ENCODE results near the gene ELOVL2.

DNA sequence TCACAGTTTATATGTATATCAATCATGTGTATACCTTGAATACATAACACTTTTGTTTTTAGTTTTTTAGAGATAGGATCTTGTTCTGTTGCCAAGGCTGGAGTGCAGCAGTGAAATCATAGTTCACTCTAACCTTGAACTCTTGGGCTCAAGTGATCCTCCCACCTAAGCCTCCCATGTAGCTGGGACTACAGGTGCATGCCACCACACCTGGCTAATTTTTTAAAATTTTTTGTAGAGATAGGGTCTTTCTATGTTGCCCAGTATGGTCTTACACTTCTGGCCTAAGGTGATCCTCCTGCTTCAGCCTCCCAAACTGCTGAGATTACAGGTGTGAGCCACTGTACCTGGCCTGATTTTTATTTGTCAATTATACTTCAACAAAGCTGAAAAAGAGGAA is 87.3 kb downstream of the ELOVL2 start:
- TF ChIP-seq, protein P1, sequence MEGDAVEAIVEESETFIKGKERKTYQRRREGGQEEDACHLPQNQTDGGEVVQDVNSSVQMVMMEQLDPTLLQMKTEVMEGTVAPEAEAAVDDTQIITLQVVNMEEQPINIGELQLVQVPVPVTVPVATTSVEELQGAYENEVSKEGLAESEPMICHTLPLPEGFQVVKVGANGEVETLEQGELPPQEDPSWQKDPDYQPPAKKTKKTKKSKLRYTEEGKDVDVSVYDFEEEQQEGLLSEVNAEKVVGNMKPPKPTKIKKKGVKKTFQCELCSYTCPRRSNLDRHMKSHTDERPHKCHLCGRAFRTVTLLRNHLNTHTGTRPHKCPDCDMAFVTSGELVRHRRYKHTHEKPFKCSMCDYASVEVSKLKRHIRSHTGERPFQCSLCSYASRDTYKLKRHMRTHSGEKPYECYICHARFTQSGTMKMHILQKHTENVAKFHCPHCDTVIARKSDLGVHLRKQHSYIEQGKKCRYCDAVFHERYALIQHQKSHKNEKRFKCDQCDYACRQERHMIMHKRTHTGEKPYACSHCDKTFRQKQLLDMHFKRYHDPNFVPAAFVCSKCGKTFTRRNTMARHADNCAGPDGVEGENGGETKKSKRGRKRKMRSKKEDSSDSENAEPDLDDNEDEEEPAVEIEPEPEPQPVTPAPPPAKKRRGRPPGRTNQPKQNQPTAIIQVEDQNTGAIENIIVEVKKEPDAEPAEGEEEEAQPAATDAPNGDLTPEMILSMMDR (conservative IDR thresholded peaks at IDR 0.05 in 1 of 2, IDR thresholded peaks at IDR 0.05 in 1 of 2; ENCODE audit: extremely low read depth in 1 of 2, insufficient read depth in 1 of 2, low read depth in 1 of 2, low read length in 2 of 2): no peak
- no peak for TF ChIP-seq EZH2 (IDR thresholded peaks at IDR 0.05; ENCODE audit: borderline replicate concordance, low read length)

Data from mammary epithelial cell (primary cell).